ENCODE measurements around the gene DUXA. TPM values are rescaled to one million over a fixed set of nuclear protein-coding genes. Genes with fewer than 3 reads are reported as not detected.
"Not testable (repeated sequence)": the region's sequence is repeated elsewhere in the genome, so short reads cannot be mapped to it uniquely, and the experiment has no call there.

The DUXA gene
- total RNA-seq, 1 donor from 2014 or later = not detected

DNA sequence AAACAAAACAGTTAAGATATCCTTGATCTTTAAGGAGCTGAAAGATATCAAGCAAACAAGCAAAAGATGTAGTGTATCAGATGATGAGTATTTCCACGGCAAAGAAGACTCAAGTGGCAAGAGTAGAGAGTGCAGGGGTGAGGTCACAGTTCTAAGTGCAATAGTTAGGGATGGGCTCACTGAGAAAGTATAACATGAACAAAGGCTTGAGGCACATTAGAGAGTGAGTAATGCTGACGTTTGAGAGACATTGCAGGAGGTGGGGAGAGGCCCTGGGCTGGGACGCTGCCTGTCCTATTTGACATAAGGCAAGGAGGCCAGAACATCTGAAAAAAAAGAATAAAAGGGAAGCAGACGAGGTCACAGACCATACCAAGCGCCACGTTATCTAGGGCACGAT lies 1.4 kb downstream of the DUXA start:
- TF ChIP-seq POLR2AphosphoS5 (IDR thresholded peaks at IDR 0.05; ENCODE audit: insufficient read depth in 1 of 2, low read depth in 1 of 2) (no peak), POLR2A (IDR thresholded peaks at IDR 0.05) (no peak)
- TF ChIP-seq, protein P1, sequence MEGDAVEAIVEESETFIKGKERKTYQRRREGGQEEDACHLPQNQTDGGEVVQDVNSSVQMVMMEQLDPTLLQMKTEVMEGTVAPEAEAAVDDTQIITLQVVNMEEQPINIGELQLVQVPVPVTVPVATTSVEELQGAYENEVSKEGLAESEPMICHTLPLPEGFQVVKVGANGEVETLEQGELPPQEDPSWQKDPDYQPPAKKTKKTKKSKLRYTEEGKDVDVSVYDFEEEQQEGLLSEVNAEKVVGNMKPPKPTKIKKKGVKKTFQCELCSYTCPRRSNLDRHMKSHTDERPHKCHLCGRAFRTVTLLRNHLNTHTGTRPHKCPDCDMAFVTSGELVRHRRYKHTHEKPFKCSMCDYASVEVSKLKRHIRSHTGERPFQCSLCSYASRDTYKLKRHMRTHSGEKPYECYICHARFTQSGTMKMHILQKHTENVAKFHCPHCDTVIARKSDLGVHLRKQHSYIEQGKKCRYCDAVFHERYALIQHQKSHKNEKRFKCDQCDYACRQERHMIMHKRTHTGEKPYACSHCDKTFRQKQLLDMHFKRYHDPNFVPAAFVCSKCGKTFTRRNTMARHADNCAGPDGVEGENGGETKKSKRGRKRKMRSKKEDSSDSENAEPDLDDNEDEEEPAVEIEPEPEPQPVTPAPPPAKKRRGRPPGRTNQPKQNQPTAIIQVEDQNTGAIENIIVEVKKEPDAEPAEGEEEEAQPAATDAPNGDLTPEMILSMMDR (IDR thresholded peaks at IDR 0.05) = no peak
- no peak overlapping the region for H3K4me3 ChIP-seq
- DNase-seq (ENCODE audit: extremely low spot score in 2 of 2) = no peak
- no peak overlapping the region for H3K27ac ChIP-seq
- H3K4me1 ChIP-seq = no peaks in the 10 kb centered on the region
- H3K36me3 ChIP-seq = no peaks in the 10 kb centered on the region
- intact Hi-C loops (cut with DNase I) = no loop called here
- no peaks in the 10 kb centered on the region for H3K27me3 ChIP-seq
- no peaks in the 10 kb centered on the region for H3K9me3 ChIP-seq

DNA sequence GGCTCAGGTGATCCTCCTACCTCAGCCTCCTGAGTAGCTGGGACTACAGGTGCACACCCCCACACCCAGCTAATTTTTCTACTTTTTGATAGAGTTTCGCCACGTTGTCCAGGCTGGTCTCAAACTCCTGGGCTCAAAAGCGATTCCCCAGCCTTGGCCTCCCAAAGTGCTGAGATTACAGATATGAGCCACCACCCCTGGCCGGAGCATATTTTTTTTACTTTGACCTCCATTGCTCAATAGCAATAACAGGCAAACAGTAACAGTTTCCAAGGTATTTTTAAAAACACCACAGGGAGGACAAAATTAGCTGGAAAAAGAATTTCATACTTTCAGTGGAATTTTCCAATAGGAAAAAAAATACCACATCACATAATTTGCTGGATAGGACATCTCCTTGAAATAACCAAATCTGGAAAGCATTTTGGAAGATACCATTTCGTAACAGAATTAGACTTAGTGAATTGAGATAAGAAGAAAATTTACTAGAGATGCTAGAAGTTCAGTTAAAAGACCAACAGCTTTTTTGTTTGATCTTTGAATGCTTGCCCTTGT lies 5.2 kb downstream of the DUXA start:
- H3K27ac ChIP-seq = no peak overlapping the region
- TF ChIP-seq POLR2AphosphoS5 (IDR thresholded peaks at IDR 0.05; ENCODE audit: insufficient read depth in 1 of 2, low read depth in 1 of 2) = no peak
- no peak for TF ChIP-seq POLR2A (IDR thresholded peaks at IDR 0.05)
- no peaks in the 10 kb centered on the region for H3K9me3 ChIP-seq
- no peak overlapping the region for H3K4me3 ChIP-seq
- no peaks in the 10 kb centered on the region for H3K36me3 ChIP-seq
- intact Hi-C loops (cut with DNase I) = no loop called here
- no peaks in the 10 kb centered on the region for H3K27me3 ChIP-seq
- DNase-seq (ENCODE audit: extremely low spot score in 2 of 2) = no peak
- H3K4me1 ChIP-seq = no peaks in the 10 kb centered on the region

DNA sequence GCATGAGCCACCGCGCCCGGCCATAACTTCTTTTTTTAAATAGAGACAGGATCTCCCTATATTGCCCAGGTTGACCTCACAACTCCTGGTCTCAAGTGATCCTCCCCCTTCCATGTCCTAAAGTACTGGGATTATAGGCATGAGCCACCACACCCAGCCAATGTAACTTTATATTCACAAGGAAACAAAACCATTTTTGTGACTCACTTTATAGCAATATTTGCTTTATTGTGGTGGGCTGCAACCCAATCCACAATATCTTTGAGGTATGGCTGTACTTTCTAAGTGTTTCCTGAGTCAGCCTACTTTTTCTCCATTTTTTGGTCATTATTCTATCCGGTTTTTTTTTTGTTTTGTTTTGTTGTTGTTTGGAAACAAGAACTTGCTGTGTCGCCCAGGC lies 14.4 kb downstream of the DUXA start:
- Histone ChIP-seq H3K27ac (no peak overlapping the region), H3K4me3 (no peak overlapping the region), H3K4me1 (no peaks in the 10 kb centered on the region), H3K9me3 (no peaks in the 10 kb centered on the region), H3K27me3 (no peaks in the 10 kb centered on the region), H3K36me3 (no peaks in the 10 kb centered on the region)
- no peak for TF ChIP-seq POLR2AphosphoS5 (IDR thresholded peaks at IDR 0.05; ENCODE audit: insufficient read depth in 1 of 2, low read depth in 1 of 2)
- TF ChIP-seq, protein P1 (IDR thresholded peaks at IDR 0.05) = no peak
- no peak for TF ChIP-seq POLR2A (IDR thresholded peaks at IDR 0.05)
- intact Hi-C loops (cut with DNase I) = no loop called here
- DNase-seq (ENCODE audit: extremely low spot score in 2 of 2) = no peak

DNA sequence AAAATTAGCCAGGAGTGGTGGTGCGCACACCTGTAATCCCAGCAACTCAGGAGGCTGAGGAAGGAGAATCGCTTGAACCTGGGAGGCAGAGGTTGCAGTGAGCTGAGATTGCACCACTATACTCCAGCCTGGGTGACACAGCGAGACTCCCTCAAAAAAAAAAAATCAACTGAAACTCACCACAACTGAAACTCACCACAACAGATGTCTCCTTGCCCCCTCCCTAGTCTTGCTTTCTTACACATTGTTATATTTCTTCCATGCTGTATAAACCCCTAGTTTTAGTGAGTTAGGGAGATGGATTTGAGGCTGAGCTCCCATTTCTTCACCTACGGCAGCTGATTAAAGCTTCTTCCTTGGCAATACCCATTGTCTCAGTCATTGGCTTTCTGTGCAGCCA lies 25.6 kb downstream of the DUXA start:
- Histone ChIP-seq H3K4me3 (no peak overlapping the region), H3K9me3 (no peaks in the 10 kb centered on the region), H3K4me1 (no peaks in the 10 kb centered on the region), H3K36me3 (no peaks in the 10 kb centered on the region), H3K27me3 (no peaks in the 10 kb centered on the region), H3K27ac (no peak overlapping the region)
- no peak for DNase-seq (ENCODE audit: extremely low spot score in 2 of 2)
- TF ChIP-seq POLR2A (IDR thresholded peaks at IDR 0.05) = no peak
- TF ChIP-seq, protein P1 (IDR thresholded peaks at IDR 0.05) = no peak
- TF ChIP-seq POLR2AphosphoS5 (IDR thresholded peaks at IDR 0.05; ENCODE audit: insufficient read depth in 1 of 2, low read depth in 1 of 2) = no peak
- intact Hi-C loops (cut with DNase I) = no loop called here

DNA sequence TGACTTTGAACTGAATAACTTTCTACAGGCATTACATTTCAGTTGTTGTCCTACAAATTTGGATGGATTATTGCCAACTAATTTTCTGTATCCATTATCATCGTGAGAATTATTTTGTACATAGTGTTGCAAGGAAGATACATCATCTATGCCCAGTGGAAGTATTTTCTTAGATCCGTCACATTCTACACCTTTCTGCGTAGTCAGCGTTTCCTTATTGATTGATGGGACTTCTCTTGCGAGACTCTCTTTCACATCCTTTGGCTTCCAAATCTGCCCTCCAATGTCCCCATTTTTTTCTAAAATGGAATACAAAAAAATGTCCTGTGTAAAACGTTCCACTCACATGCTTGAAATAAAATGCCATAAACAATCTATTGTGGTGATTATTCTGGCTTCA lies 31.5 kb downstream of the DUXA start:
- Histone ChIP-seq H3K9me3 (no peaks in the 10 kb centered on the region), H3K4me3 (no peak overlapping the region), H3K27ac (no peak overlapping the region), H3K36me3 (no peaks in the 10 kb centered on the region), H3K27me3 (no peaks in the 10 kb centered on the region), H3K4me1 (no peaks in the 10 kb centered on the region)
- intact Hi-C loops (cut with DNase I) = no loop called here
- no peak for TF ChIP-seq POLR2AphosphoS5 (IDR thresholded peaks at IDR 0.05; ENCODE audit: insufficient read depth in 1 of 2, low read depth in 1 of 2)
- TF ChIP-seq POLR2A (IDR thresholded peaks at IDR 0.05) = no peak
- TF ChIP-seq, protein P1 (IDR thresholded peaks at IDR 0.05) = no peak
- DNase-seq (ENCODE audit: extremely low spot score in 2 of 2) = no peak

DNA sequence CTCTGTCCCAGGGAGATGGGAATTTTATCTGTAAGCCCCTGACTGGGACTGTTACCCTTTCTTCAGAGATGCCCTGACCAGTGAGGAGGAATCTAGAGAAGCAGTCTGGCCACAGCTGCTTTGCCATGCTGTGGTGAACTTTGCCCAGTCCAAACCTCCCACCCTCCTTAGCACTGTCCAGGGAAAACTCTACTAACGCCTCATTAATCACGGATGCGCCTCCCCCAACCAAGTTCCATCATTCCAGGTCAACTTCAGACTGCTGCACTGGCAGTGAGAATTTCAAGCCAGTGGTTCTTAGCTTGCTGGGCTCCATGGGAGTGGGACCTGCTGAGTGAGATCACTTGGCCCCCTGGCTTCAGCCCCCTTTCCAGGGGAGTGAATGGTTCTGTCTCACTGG lies 39.9 kb downstream of the DUXA start:
- H3K4me1 ChIP-seq; intact Hi-C loops (cut with DNase I); H3K36me3 ChIP-seq; H3K4me3 ChIP-seq; H3K27me3 ChIP-seq; DNase-seq (ENCODE audit: extremely low spot score in 2 of 2); H3K27ac ChIP-seq; H3K9me3 ChIP-seq: not testable (repeated sequence)

Measured in vagina (tissue), 2 donors.